H1 (cell line): ENCODE data around the gene CDK5. TPM values are rescaled to one million over a fixed set of nuclear protein-coding genes. Genes with fewer than 3 reads are reported as not detected.

Source experiments
- SIX5 ChIP-seq: IDR thresholded peaks from 2 replicates; pipeline ENCODE4 v1.6.1; 2011; ENCODE audit warnings: mild to moderate bottlenecking, low read depth, low read length
- TCF12 ChIP-seq: IDR thresholded peaks from 2 replicates; pipeline ENCODE4 v1.6.1; 2011; ENCODE audit warnings: low read depth, mild to moderate bottlenecking, low read length
- polyA plus RNA-seq, 7 experiments: library from polyadenylated mRNA; depleted of rRNA in 3 of 7; stranded (reverse) in 5 of 7; unstranded in 2 of 7; fragments of >200 nt in 5 of 7; fragments of 200-250 nt in 2 of 7; gene quantifications; 1 replicate in 5 of 7; 2 replicates in 1 of 7; 4 replicates in 1 of 7; pipeline versions ENCODE4 v1.2.1 to v1.2.3, GENCODE V29; 2011 to 2013; ENCODE audit warnings: missing spikeins in 2 of 7, mixed read lengths in 2 of 7
- total RNA-seq: library from RNA; stranded (reverse); fragmentation: NEBNext Ultra II Directional; extraction: Animal tissue kit (Norgen Biotek cat#: 25700); gene quantifications from 2 replicates; pipeline ENCODE4 v1.2.1, GENCODE V29; 2021

Gene CDK5
- total and polyA plus RNA-seq, 2 of the 8 experiments (the other 6 are each of a cell fraction or from before 2014, with no cell fraction given): 22.8 to 37.2 TPM

DNA sequence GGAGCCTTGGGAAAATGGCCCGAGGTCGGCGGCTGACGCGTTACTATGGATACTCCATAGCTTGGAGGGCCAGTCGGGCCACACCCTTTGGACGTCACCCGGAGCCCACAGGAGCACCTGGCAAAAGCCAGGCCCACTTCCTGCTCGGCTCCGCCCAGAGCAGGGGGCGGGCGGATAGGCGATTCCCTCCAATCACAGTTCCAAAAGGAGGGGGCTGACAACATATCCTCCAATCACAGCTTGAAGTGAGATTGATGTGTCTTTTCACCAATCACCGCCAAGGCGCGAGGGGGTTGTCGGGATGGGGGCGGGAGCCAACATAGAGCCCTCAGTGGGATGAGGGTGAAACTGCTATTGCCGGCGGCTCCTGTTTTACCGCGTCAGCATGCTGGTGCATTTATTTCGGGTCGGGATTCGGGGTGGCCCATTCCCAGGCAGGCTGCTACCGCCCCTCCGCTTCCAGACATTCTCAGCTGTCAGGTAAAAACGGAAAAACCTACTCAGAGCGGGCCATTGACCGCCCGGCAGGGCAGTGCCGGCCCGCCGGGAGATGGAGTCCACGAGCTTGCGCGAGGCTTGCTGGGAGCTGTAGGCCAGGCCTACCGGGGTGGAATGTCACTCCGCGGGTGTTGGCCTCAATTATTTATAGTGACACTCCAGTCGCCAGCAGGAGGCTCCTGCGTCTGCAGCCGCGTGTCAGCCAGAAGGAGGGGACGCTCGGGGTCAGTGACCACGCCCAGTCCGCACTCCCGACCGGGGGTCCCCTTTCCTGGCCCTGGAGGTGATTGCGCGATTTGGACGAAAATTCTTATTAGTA lies 29.4 kb downstream of the CDK5 start, which contains the start of gene ABCB8 (continued):
- TF ChIP-seq SIX5 (peak; percentile 64), TCF12 (0 out of 2 replicates have a peak, but pooled peaks have one; percentile 71)
